Measurements from ENCODE around the gene CACNA2D2.

DNA sequence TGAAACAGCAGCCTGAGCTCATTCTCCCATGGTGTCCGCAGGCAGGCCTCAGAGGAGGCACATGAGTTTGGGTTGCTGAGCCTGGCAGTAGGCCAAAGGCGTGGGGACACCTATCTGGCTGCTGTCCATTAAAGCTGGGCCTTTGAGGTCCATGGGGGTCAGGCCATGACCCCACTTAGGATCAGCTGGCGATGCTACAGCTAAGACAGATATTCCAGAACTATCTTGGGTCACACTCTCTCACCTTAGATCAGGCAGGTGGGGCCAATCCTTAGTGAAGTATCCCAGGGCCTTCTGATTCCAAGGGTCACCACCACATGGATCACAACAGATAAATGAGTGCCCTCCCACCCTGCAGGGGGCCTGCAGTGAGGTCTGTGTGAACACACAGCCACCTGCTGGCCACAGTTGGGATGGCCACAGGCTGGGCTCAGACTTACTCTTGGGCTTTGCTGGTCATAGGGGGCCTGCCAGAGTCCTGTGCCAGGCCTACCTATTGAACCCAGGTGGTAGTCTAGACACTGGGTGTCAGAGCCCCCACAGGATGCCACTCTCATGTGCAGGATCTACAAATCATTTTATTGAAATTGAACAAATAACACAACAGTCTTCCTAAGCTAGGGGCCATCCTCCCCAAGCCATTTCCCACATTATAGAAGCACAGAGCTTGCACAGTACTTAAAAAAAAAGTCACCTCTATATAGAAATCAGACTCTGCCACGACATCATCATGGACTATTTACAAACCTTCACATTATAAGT is 178.9 kb downstream of the CACNA2D2 start:
- TF ChIP-seq, protein P1, sequence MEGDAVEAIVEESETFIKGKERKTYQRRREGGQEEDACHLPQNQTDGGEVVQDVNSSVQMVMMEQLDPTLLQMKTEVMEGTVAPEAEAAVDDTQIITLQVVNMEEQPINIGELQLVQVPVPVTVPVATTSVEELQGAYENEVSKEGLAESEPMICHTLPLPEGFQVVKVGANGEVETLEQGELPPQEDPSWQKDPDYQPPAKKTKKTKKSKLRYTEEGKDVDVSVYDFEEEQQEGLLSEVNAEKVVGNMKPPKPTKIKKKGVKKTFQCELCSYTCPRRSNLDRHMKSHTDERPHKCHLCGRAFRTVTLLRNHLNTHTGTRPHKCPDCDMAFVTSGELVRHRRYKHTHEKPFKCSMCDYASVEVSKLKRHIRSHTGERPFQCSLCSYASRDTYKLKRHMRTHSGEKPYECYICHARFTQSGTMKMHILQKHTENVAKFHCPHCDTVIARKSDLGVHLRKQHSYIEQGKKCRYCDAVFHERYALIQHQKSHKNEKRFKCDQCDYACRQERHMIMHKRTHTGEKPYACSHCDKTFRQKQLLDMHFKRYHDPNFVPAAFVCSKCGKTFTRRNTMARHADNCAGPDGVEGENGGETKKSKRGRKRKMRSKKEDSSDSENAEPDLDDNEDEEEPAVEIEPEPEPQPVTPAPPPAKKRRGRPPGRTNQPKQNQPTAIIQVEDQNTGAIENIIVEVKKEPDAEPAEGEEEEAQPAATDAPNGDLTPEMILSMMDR (IDR thresholded peaks at IDR 0.05) = peak in 1 of 3 donors; percentile 59
- TF ChIP-seq POLR2A (IDR thresholded peaks at IDR 0.05) = no peak

Data from lower leg skin (tissue), 3 donors.